Thyroid gland (tissue), 4 donors: ENCODE measurements around the gene DNMT3A.

ENCODE experiments used
- CTCF ChIP-seq, 6 experiments: fragments of 200-600 bp in 3 of 6; fragments of 450-650 bp in 3 of 6; sonication (generic) in 3 of 6; IDR thresholded peaks; one replicate each; pipeline ENCODE4 v1.5.1; 2016 to 2019; ENCODE audit warnings: antibody characterized with exemption in 6 of 6, mild to moderate bottlenecking in 2 of 6, inconsistent platforms in 1 of 6, moderate library complexity in 1 of 6
- POLR2A ChIP-seq, 2 donors: fragments of 450-650 bp; IDR thresholded peaks; one replicate each; pipeline ENCODE4 v1.6.1; 2017; ENCODE audit warnings: antibody characterized with exemption in 2 of 2, mild to moderate bottlenecking in 2 of 2, moderate library complexity in 1 of 2

- TF ChIP-seq POLR2A (IDR thresholded peaks at IDR 0.05) (no peak), CTCF (IDR thresholded peaks at IDR 0.05) (no peak)
Observed at GRCh38 chr2:25324251-25324650, 17.5 kb downstream of the DNMT3A start.
